Heart right ventricle (tissue), 16 donors: ENCODE results near the gene GABRR1. TPM values are rescaled to one million over a fixed set of nuclear protein-coding genes. Genes with fewer than 3 reads are reported as not detected.

ENCODE experiments used
- ATAC-seq, 8 donors: fragments of 200-7000 bp; cut with Tn5 transposase; one replicate each; pipeline ENCODE4 v1.9.1; 2020; ENCODE audit warnings: mild to moderate bottlenecking in 8 of 8, moderate library complexity in 8 of 8, moderate number of reproducible peaks in 1 of 8
- DNase-seq, 2 donors: peaks; one replicate each; pipeline ENCODE4 v3.0.0-alpha.2; 2020
- H3K27ac ChIP-seq, 10 donors: fragments of 200-600 bp; sonication (generic) in 2 of 10; one replicate each; pipeline versions ENCODE4 v1.5.0 to v1.8.0; 2020 to 2022; ENCODE audit warnings: mild to moderate bottlenecking in 3 of 10
- H3K27me3 ChIP-seq, 7 donors: fragments of 200-600 bp; one replicate each; pipeline ENCODE4 v1.8.0; 2021 to 2022; ENCODE audit warnings: mild to moderate bottlenecking in 2 of 7
- H3K36me3 ChIP-seq, 9 donors: fragments of 200-600 bp; sonication (generic) in 1 of 9; one replicate each; pipeline versions ENCODE4 v1.5.0 to v1.8.0; 2020 to 2022; ENCODE audit warnings: mild to moderate bottlenecking in 2 of 9
- H3K4me1 ChIP-seq, 9 donors: fragments of 200-600 bp; sonication (generic) in 1 of 9; one replicate each; pipeline versions ENCODE4 v1.5.0 to v1.8.0; 2020 to 2022; ENCODE audit warnings: mild to moderate bottlenecking in 4 of 9
- H3K4me3 ChIP-seq, 10 donors: fragments of 200-600 bp; sonication (generic) in 2 of 10; one replicate each; pipeline versions ENCODE4 v1.5.0 to v1.8.0; 2020 to 2022; ENCODE audit warnings: mild to moderate bottlenecking in 7 of 10, moderate library complexity in 2 of 10
- H3K9me3 ChIP-seq, 11 donors: fragments of 200-600 bp in 10 of 11; sonication (generic) in 2 of 11; one replicate each; pipeline versions ENCODE4 v1.5.0 to v1.8.0; 2013 to 2022; ENCODE audit warnings: mild to moderate bottlenecking in 2 of 11, control low read depth in 1 of 11, moderate library complexity in 1 of 11
- CTCF ChIP-seq, 9 donors: fragments of 200-600 bp; sonication (generic) in 2 of 9; IDR thresholded peaks; one replicate each; pipeline versions ENCODE4 v1.5.0 to v1.8.0; 2021 to 2022; ENCODE audit warnings: antibody characterized with exemption in 9 of 9, mild to moderate bottlenecking in 5 of 9, moderate library complexity in 1 of 9
- WGBS, 2 donors: extraction: QIAGEN DNeasy Blood & Tissue Kit; methylation state at CpG; one replicate each; pipeline ENCODE4 v1.1.7; 2013; ENCODE audit warnings: inconsistent platforms in 1 of 2; 5-methylcytosine and 5-hydroxymethylcytosine counted together
- intact Hi-C, 10 donors: fragments of 100-400 bp; cut with DNase I; formaldehyde crosslinking; loops; one replicate each; pipeline versions ENCODE4 v1.11.1 to v1.14.2; 2022
- polyA plus RNA-seq, 2 donors: library from polyadenylated mRNA; stranded (reverse); fragments of 200-250 nt; gene quantifications; one replicate each; pipeline ENCODE4 v1.2.3, GENCODE V29; 2013
- total RNA-seq, 10 donors: library from RNA; stranded (reverse); fragmentation: NEBNext Ultra II Directional in 3 of 10; extraction: Animal tissue kit (Norgen Biotek cat#: 25700) in 3 of 10; gene quantifications; one replicate each; pipeline versions ENCODE4 v1.2.1 to v1.2.4, GENCODE V29; 2021 to 2023
- donor health status: Arrhythmogenic right ventricular cardiomyopathy.
- donor health status: ischemic (EF 13 %, LVEDD 7.1; RV severe dilation, severe dysfunction).
- donor health status: healthy with polysubstance abuse.
- donor health status: DM: no; HTN: yes; CAD: no.
- donor health status: DM: no; HTN: no; CAD: no.
- donor health status: ischemic (EF 25% LVEDD 6.9; RV normal size, moderate dysfunction).
- donor health status: ischemic (EF 25% LVEDD 5.7; RV mildly dilated, moderate dysfunction).
- donor health status: healthy.
- donor health status: DM: yes; HTN: yes; CAD: no.
- donor health status: Ischemic cardiomyopathy.
- donor health status: ischemic (EF 35%, LVEDD 5.7; RV mildly dilated, moderate dysfunction).
- donor health status: nonischemic (EF 11% LVEDD 7.7; RV severe dilation, severe dysfunction).
- donor health status: DM: yes; HTN: yes; CAD: no.
- donor health status: PGD.
- donor health status: ischemic (EF 29% LVEDD 5.4; RV normal size, mild dysfunction).
- donor health status: nonischemic (EF 23%, LVEDD 6.1; RV moderate dilation, normal function).

The GABRR1 gene
- total and polyA plus RNA-seq, 12 donors, result 0.01 TPM; not detected in 11

- Histone ChIP-seq H3K27me3 (no peaks in the 10 kb centered on the region), H3K4me1 (peaks cover 0 to 19% (median 6%) of the 10 kb centered on the region in 9 donors), H3K27ac (peak overlapping the region in 5 of 10 donors; percentile 80 to 88 (median 87)), H3K4me3 (no peak overlapping the region), H3K36me3 (peaks cover 0 to 73% (median 10%) of the 10 kb centered on the region in 9 donors), H3K9me3 (no peaks in the 10 kb centered on the region)
- intact Hi-C loops, result no loop called here
- ATAC-seq, result peak in 1 of 8 donors; percentile 7
- DNase-seq, result no peak
- 92 to 96% methylated on average over 4 of the region's 4 CpGs for WGBS, 2 donors
- TF ChIP-seq CTCF (IDR thresholded peaks at IDR 0.05), result no peak
Observed at GRCh38 chr6:89160331-89161092, 56.6 kb downstream of the GABRR1 start.

- no peaks in the 10 kb centered on the region for H3K9me3 ChIP-seq
- H3K27me3 ChIP-seq, result no peaks in the 10 kb centered on the region
- DNase-seq, result no peak
- H3K36me3 ChIP-seq, result peaks cover 0 to 84% (median 0%) of the 10 kb centered on the region in 9 donors
- H3K4me1 ChIP-seq, result peaks cover 0 to 6% (median 0%) of the 10 kb centered on the region in 9 donors
- ATAC-seq, result no peak
- no peak overlapping the region for H3K27ac ChIP-seq
- no peak overlapping the region for H3K4me3 ChIP-seq
- TF ChIP-seq CTCF (IDR thresholded peaks at IDR 0.05), result no peak
- intact Hi-C loops, result no loop called here
- 73 to 87% methylated on average over 1 of the region's 1 CpG for WGBS, 2 donors
Observed at GRCh38 chr6:89154131-89154530, 63.0 kb downstream of the GABRR1 start.

GRCh38 chr6:89148016-89148750 is 69.0 kb downstream of the GABRR1 start:
- Histone ChIP-seq H3K4me1 (peaks cover 0 to 26% (median 16%) of the 10 kb centered on the region in 9 donors), H3K27me3 (no peaks in the 10 kb centered on the region), H3K4me3 (no peak overlapping the region), H3K36me3 (peaks cover 0 to 35% (median 0%) of the 10 kb centered on the region in 9 donors), H3K9me3 (no peaks in the 10 kb centered on the region), H3K27ac (no peak overlapping the region)
- ATAC-seq (no peak), DNase-seq (no peak)
- no peak for TF ChIP-seq CTCF (IDR thresholded peaks at IDR 0.05)
- intact Hi-C loops, result loop anchor here in 1 of 10 donors (5.0 kb wide), 1 partner anchor 66 kb away; the partner anchor contains the start of gene PNRC1
- 96 to 97% methylated on average over 17 of the region's 17 CpGs for WGBS, 2 donors
